NCI-H1694 treated with DMSO at 0.1 percent for 48 hours (cell line): ENCODE data around the gene ADCY3.
A peak's percentile ranks its signal among the peaks of the same experiment; 100 is the strongest.

ENCODE experiments used
- DNase-seq: peaks from one replicate; lab custom pipeline; 2025; lab: John Stamatoyannopoulos, UW

Gene ADCY3

DNA sequence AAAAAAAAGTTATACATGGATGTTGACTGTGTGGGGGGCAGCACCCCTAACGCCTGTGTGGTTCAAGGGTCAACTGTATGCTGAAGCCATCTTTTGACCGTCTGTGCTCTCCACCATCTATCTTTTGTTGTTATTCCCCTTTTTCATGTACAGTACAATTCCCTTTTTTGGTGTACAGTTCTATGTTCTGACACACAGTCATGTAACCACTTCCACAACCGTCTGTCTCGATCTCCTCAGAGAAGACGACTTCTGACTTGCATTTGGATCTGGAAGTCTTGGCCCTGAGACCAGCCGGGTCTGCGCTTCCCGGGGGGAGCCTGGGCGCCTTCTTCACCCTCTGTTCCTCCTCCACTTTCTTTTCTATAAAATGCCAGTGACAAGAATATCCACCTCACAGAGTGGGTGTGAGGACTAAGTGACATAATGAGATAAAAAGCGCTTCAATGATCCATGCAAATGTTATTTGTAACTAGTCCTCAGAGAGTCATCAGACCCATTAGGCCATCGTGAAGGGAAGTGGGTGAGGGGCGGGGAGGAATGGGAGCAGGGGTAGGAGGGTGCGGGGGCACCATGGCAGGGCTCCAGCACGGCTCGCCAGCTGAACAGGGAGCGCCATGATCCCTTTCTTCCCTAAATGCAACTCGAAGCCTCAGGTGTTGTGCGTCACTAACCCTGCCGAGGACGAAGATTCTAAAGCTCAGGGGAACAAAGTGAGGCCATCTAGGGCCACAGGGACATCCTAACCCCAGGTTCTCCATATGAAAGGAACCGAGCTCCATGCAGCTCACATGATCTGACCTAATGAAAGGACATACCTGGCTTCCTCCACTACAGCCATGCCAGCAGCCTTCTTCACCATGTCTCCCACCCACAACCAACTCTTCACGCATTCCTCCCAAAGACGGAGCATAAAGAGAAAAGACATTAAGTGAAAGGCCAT is 16.6 kb downstream of the ADCY3 start:
- DNase-seq, result no peak

DNA sequence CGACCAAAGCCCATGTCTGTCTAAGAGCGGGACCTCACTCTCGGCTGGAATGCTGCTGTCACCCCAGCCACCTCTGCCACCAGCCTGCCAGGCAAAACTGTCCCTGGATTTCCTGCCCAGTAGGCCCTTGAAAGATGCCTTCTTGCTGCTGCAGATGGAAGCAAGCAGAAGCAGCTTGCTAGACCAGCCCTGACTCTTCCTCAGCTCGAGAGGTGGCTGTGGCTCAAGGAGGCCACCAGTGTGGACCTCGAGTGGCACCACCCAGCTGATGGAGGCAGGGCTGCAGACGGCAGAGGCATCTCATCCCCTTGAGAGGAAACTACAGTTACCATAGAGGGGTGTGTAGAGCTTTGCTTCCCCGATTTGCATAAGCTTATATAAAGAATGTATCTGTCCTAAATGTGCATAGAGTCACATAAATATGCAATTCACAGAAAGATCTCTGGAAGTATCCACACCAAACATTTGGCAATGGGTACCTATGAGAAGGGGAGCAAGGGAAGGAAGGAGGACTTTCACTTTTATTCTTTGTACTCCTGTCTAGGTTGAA is 20.6 kb downstream of the ADCY3 start:
- no peak for DNase-seq

DNA sequence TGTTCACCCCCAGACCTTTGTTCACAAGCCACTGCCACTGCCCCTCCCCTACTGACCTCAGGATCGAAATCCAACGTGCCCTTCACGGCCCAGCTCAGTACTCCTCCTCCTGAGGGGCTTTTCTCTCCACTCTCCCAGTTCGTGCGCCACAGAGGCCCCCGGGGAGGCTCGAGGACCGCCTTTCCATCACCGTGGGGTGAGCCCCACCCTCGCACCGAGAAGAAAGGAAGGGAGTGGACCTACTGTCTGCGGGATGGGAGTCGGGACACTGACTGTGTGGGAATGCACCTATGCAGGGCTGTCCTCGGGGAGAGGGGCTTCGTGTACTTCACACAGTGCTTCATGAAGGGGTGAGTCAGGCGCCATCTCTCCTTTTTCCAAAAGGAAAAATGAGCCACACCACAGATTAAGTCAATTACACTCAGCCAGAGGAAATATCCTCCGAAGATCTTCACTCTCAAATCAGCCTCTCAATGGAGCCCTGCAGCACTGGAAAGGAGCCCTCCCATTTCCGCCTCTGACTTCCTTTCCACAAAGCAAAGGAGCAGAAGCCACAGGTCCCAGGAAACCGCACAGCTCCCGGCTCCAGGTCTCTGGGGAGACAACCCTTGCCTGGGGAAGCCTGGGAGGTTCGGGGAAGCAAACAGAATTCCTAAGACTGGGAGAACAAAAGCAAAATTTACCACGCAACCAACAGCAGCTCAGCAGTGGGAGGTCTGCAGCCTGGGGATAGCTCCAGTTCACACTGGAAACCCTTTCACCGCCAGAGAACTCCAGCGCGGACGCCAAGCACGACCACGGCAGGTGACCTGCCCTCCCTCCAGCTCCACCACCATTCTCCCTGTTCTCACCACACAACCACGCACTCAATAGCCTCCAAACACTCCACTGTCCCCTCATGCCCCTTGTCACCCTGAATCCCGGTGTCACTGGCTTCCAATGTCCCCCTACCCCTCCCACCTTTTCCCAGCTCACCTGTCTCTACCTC is 21.6 kb downstream of the ADCY3 start:
- no peak for DNase-seq

DNA sequence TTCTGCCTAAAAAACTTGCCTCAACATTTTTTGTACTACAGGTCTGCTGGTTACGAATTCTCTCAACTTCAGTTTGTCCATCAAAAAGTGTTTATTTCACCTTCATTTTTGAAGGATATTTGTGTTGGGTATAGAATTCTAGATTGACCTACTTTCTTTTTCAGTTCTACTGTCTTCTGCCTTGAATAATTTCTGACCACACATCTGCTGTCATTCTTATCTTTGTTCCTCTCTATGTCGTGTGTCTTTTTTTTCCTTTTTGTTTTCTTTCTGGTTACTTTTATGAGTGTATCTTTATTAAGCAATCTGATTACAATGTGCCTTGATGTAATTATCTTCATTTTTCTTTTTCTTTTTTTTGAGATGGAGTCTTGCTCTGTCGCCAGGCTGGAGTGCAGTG is 25.3 kb downstream of the ADCY3 start:
- no peak for DNase-seq

DNA sequence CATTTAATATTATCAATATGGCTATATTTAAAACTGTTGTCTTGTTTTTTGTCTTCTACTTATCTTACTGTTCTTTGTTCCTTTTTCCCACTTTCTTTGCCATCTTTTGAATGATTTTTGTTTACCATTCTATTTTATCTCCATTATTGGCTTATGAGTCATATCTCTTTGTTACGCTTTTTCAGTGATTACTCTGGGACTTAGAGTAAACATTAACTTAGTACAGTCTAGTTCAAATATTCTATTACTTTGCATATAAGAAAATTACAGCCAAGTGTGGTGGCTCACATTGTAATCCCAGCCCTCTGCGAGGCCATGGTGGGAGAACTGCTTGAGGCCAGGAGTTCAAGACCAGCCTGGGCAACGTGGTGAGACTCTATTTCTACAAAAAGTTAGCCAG is 26.1 kb downstream of the ADCY3 start:
- DNase-seq, result no peak

DNA sequence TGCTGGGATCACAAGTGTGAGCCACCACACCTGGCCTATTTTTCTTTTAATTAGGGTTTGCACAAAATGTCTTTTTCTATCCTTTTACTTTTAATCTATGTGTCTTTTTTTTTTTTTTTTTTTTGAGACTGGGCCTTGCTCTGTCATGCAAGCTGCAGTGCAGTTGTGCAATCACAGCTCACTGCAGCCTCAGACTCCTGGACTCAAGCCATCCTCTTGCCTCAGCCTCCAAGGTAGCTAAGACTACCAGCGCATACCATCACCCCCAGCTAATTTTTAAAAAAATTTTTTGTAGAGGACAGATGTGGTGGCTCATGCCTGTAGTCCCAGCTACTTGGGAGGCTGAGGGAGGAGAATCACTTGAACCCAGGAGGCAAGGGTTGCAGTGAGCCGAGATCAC is 27.1 kb downstream of the ADCY3 start:
- no peak for DNase-seq

DNA sequence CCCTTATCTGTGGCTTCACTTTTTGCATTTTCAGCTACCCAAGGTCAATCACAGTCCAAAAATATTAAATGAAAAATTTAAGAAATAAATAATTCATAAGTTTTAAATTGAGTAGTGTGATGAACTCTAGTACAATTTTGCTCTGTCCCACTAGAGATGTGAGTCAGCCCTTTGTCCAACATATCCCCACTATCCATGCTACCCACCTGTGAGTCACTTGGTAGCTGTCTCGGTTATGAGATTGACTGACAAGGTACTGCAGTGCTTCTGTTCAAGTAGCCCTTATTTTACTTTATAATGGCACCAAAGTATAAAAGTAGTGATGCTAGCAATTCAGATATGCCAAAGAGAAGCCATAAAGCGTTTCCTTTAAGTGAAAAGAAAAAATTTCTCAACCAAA is 28.8 kb downstream of the ADCY3 start:
- DNase-seq, result no peak

DNA sequence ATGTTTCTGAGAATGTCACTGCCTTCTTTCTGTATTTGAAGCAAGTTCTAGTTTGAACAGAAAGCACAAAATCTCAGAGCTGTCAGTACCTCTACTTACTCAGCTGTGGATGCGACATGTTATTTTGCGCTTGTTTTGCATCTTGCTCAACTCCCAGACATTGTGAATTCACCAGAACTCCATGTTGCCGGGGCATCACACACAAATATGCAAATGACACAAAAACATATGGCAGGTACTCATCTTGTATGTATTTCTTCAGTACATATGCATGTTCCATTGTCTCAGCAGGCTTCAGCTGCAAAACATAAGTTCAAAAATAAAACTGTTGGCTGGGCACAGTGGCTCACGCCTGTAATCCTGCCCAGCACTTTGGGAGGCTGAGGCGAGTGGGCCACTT is 30.8 kb downstream of the ADCY3 start:
- DNase-seq, result no peak

DNA sequence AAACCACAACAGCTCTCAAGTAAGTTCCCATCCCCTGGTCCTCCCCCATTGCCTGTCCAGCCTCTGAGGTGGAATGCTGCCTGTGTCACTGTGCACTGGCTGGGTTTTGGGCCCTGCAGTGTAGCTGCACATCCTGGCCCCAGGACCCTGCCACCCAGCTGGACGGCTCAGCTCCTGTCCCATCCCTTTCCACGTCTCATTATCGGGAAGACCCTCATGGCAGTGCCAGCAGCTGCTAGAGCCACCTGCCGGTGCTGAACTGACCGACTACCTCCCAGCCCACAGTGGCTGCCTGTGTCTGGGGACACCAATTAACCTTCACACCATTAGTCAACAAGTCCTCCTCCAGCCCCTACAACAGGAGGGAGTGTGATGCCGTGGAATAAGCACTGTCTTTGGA is 31.9 kb downstream of the ADCY3 start:
- DNase-seq, result no peak

DNA sequence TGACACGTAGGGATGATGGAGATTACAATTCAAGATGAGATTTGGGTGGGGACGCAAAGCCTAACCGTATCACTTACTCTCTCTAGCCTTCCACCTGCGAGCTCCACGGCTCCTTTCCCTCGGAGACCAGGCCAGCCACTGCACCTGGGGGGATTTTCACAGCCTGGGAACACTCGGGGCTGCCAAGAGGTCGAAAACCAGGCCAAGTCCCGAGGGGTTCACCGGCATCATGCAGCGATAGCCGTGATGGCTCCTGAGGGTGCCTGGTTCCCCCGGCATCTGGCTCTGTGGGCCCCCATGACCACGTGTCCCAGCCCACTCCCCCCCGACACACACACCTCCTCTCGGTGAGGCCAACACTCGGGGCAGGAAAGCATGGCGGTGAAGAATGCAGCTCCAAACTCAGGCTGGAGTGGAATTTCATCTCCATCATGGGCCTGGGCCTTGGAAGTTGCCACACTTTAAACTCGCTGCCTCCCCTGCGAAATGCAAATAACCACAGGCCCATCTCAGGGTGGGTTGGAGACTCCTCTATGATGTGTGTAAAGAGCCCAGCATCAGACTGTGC is 32.6 kb downstream of the ADCY3 start:
- DNase-seq, result no peak

DNA sequence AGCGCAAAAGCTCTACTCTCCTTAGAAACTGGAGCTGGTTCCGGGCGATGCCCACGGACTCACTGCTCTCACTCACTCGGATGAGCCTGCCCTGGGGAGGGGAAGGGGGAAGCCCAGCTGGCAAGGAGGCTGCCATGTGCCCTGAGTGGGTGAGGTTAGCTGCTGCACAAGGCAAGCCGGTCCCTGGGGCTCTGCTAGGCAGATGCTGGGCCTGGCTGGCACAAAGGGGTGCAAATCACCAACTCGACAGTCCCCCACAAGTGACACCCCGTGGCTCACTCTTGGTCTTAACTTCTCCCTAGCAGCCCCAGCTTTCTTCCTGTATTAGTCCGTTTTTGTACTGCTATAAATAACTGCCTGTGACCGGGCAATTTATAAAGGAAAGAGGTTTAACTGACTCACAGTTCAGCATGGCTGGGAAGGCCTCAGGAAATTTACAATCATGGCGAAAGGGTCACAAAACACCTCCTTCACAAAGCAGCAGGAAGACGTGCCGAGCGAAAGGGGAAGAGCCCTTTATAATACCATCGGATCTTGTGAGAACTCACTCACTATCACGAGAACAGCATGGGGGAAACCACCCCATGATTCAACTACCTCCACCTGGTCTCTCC is 33.2 kb downstream of the ADCY3 start:
- DNase-seq, result no peak

DNA sequence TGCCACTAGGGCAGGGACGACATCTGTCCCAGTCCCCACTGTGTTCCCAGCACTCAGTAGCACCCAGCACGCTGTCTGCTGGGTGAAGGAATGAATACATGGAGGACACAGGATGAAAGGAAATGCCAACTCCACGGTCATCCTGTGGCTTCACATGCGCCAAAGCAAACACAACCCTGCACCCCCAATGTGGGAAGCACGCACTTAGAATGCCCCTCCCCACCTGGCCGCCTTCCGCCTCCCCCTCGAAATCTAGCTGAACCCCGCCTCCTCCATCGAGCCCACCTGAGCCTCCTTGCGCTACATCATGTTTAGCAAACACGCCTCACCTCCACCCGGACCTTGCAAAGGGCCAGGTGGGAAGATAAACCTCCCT is 33.9 kb downstream of the ADCY3 start:
- DNase-seq, result no peak

DNA sequence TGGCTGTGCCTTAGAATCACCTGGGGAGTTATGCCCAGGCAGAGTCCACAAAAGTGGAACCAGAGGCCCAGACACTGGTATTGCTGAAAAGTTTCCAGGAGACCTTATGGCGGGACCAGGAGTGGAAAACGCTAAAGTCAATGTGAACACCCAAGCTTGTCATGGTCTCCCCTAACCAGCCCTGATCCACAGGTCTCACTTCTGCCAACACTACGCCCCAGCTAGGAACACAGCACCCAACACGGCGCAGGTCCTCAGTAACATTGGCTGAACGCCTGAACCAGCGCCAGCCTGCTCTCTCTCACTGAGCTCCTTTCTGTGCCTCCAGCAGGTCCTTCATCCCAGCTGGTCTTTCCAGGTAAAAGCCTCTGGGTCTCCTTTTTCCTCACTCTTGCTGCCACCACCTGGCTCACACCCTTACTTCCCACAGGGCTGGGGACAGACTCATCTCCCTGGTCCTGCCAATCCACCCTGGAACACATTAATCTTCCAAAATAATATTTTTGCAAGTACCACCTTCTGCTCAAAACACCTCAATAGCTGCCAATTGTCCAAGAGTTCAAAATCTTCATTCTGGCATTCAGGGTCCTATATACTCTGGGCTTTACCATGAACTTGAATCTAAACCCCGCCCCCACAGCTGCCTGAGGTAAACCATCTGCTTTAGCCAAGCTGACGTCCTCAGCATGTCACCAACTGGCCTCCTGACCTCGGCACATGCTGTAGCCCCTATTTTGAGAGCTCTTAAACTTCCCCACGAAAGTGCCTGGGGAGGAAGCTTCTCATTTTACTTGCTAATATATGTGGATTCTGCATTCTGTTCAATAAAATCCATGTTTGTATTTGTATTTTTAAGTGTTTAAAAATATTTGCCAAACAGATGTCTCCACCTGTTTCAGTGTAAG is 34.6 kb downstream of the ADCY3 start:
- DNase-seq, result peak; percentile 25

DNA sequence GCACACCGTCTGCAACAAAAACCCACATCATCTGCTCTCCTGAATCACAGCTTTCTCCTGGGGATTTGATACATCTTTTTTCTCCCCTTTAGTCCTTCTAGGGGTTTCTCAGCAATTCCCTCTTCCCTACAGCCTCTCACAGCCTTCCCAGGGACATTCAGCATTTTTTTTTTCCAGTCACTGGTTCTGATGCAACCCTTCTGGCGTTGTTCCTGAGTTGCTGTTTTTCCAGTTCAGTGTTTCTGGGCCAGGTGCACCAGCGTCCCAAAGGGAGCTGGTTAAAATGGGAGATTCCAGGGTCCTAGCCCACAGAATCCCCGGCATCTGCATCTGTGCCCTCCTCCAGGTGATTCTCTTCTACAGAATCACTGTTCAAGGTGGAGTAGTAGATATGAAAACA is 36.1 kb downstream of the ADCY3 start:
- DNase-seq, result no peak

DNA sequence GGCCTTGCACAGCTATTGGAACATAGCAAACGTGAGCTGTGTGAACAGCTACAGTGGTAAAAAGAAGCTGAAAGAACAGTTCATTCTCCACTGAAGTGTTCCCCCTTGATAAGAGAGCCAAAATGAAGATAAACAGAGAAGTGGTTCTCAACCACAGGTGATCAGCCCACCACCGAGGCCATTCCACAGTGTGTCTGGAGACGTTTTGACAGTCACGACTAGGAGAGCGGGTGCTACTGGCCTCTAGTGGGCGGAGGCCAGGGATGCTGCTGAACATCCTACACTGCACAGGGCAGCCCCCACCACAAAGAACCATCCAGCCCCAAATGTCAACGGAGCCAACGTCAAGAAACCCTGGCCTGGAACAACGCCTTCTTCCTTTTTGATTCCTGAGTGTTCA is 38.4 kb downstream of the ADCY3 start:
- no peak for DNase-seq

DNA sequence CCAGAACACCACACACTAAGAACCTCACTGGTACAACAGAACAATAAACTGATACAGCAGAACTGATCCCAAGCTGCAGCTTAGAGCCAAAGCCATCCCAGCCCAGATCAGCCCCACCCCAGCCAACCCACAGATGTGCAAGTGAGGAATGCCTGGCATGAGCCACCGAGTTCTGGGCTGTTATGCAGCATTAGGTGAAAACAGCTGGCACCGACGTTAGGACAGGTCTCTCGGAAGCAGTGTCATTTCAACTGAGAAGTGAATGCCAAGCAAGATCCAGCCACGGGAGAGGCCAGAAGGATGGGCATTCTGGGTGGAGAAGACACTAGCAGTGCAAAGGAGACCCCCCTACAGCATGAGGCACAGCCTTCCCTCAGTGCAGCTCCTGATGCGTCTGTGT is 38.9 kb downstream of the ADCY3 start:
- no peak for DNase-seq

DNA sequence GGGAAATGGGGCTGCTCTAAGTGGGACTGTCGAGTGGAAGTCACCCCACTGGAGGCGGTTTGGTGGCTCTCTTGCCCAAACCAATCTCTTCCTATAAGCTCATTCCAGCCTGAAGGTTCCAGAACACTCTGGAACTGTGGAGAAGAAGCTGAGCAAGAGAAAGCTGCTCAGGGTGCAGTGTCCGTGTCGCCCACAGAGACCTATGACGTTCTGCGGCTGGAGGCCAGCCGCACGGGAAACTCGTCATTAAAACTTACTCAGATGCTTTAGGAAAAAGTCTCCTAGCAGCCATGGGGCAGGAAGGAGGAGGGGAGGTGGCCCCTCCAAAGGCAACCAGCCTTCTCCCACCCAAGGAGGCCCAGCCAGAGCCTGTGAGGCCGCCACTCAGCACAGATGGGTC is 41.7 kb downstream of the ADCY3 start:
- no peak for DNase-seq

DNA sequence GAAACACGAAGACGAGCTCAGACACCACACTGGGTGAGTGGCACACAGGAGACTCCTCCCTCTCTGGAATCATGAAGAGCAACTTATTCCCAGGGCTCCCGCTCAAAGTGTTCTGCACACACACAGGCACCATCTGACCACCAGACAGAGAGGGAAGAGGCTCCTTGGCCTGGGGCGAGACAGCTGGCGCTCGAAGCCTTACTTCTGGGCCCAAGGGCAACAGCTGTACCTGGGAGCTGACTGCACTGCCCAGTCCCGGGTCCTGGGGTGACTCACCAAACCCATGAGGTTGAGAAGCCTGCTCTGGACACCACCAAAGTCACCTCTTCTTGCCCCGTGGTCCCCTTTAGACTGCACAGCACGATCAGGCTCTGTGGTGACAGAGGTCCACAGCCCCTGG is 42.4 kb downstream of the ADCY3 start:
- no peak for DNase-seq

DNA sequence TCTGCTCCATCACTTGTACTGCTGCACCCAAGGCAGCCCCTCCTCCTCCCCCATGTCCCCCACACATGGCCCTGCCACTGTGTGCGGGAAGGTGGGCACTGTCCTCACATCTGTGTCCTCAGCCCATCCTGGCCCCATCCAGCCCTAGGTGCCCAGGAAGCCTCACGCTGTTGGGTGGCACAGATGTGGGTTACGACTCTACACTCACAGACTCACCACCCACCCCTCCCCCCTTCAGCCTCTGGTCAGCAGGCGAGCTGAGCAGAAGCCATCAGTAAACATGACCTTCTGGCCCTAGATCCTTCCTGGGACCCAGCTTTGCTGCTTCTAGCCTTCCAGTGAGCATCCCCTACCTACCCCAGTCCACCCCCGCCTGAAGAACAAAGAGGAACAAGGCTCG is 43.0 kb downstream of the ADCY3 start:
- no peak for DNase-seq

DNA sequence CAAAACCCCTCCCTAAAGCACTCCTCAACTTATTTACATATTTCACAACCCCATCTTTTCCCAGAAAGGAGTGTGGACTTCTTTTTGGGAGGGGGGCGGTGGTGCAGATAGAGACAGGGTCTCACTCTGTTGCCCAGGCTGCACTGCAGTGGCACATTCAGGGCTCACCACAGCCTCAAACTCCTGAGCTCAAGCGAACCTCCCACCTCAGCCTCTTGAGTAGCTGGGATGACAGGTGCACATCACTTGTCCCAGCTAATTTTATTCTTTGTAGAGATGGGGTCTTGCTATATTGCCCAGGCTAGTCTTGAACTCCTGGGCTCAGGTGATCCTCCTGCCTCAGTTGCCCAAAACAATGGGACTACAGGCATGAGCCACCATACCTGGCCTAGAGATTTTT is 44.1 kb downstream of the ADCY3 start:
- DNase-seq, result no peak

DNA sequence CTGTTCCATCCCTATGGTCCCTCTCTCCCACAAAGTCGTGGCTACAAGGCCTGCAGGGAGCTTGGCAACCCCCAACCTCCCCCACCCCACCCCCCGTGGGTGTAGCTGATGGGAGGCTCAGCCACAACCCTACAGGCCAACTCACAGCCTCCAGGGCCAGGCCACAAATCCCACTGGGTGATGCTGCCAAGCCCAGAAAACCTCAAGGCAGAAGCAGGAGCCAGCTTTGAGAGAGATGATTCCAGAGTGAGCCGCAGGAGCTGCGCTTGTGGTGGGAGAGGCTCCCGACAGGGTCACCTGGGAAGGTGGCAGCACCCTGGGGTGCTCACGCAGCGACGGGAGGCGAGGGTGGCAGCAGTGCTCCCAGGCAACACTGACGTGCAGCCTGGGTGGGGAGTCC is 44.8 kb downstream of the ADCY3 start:
- no peak for DNase-seq
